ENCODE data around the gene P2RX7. TPM values are rescaled to one million over a fixed set of nuclear protein-coding genes. Genes with fewer than 3 reads are reported as not detected.

P2RX7 gene
- total and polyA plus RNA-seq, 8 donors = 1.5 to 25.6 (median 2.1) TPM

DNA sequence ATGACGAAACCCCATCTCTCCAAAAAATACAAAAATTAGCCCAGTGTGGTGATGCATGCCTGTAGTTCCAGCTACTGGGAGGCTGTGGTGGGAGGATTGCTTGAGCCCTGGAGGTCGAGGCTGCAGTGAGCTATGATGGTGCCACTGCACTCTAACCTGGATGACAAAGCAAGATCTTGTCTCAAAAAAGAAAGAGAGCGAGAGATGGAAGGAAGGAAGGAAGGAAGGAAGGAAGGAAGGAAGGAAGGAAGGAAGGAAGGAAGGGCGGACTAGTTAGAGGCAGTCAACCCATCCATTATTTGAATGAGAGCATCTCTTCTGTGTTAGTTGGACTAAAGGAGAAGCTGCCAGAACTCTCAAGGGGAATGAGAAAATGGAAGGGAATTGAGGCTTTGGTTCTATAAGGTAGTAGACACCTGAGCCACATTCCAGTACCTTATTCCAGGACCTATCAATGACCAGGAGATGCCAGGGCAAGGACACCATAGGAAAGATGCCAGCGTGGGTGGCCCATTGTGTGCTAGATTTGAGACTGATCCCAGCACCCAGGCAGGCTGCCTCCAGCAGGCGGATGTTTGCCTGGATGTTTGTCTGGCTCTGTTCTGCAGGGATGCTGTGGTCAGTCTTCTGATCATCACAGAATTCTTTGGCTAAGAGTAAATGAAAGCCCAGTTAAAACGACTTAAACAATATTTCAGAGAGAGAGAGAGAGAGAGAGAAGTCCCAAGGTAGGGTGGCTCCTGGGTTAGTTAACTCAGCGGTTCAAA lies 11.5 kb upstream of the P2RX7 start:
- intact Hi-C loops (cut with DNase I) = no loop called here
- Histone ChIP-seq H3K36me3 (no peaks in the 10 kb centered on the region), H3K27ac (no peak overlapping the region), H3K27me3 (no peaks in the 10 kb centered on the region), H3K9me3 (no peaks in the 10 kb centered on the region), H3K4me1 (no peaks in the 10 kb centered on the region), H3K4me3 (no peak overlapping the region)
- TF ChIP-seq, protein P1, sequence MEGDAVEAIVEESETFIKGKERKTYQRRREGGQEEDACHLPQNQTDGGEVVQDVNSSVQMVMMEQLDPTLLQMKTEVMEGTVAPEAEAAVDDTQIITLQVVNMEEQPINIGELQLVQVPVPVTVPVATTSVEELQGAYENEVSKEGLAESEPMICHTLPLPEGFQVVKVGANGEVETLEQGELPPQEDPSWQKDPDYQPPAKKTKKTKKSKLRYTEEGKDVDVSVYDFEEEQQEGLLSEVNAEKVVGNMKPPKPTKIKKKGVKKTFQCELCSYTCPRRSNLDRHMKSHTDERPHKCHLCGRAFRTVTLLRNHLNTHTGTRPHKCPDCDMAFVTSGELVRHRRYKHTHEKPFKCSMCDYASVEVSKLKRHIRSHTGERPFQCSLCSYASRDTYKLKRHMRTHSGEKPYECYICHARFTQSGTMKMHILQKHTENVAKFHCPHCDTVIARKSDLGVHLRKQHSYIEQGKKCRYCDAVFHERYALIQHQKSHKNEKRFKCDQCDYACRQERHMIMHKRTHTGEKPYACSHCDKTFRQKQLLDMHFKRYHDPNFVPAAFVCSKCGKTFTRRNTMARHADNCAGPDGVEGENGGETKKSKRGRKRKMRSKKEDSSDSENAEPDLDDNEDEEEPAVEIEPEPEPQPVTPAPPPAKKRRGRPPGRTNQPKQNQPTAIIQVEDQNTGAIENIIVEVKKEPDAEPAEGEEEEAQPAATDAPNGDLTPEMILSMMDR (IDR thresholded peaks at IDR 0.05) = no peak
- peak in 1 of 4 donors; percentile 19 for DNase-seq
- no peak for ATAC-seq

DNA sequence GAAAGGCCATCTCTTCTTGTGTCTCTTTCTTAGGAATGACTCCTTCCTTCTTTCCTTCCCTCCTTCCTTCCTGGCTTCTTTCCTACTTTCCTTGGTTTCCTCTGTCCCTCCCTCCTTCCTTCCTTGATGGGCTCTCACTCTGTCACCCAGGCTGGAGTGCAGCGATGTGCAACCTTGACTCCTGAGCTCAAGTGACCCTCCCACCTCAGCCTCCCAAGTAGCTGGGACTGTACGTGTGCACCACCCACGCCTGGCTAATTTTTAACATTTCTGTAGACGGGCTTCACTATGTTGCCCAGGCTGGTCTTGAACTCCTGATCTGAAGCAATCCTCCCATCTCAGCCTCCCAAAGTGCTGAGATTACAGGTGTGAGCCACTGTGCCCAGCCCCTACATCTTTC lies 10.9 kb upstream of the P2RX7 start:
- TF ChIP-seq, protein P1 (IDR thresholded peaks at IDR 0.05) = no peak
- intact Hi-C loops (cut with DNase I) = no loop called here
- Histone ChIP-seq H3K9me3 (no peaks in the 10 kb centered on the region), H3K27ac (no peak overlapping the region), H3K36me3 (no peaks in the 10 kb centered on the region), H3K4me3 (no peak overlapping the region), H3K27me3 (no peaks in the 10 kb centered on the region), H3K4me1 (no peaks in the 10 kb centered on the region)
- DNase-seq (peak in 1 of 4 donors; percentile 1), ATAC-seq (no peak)

DNA sequence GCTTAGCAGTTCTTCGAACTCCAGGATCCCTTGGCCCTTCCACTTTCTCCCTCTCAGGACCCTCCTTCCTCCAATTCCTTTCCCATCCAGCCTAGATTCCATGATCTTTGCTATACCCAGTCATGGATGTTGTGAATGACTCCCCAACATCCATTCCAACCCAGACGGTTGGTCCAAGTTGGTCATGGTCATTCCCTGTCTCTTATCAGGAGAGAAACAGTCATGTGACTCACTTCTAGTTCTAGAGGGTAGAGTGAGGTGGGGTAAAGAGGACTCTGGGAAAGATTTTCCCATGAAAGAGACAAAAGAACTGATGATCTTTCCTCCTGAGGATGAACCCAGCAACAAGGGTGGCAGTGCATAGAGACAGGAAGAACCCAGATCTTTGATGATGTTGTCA lies 9.2 kb upstream of the P2RX7 start:
- TF ChIP-seq, protein P1 (IDR thresholded peaks at IDR 0.05) = no peak
- no peak overlapping the region for H3K27ac ChIP-seq
- no peaks in the 10 kb centered on the region for H3K36me3 ChIP-seq
- intact Hi-C loops (cut with DNase I) = no loop called here
- no peak for ATAC-seq
- no peaks in the 10 kb centered on the region for H3K27me3 ChIP-seq
- no peak overlapping the region for H3K4me3 ChIP-seq
- peaks cover 0 to 13% of the 10 kb centered on the region in 2 donors for H3K4me1 ChIP-seq
- no peaks in the 10 kb centered on the region for H3K9me3 ChIP-seq
- DNase-seq = no peak

DNA sequence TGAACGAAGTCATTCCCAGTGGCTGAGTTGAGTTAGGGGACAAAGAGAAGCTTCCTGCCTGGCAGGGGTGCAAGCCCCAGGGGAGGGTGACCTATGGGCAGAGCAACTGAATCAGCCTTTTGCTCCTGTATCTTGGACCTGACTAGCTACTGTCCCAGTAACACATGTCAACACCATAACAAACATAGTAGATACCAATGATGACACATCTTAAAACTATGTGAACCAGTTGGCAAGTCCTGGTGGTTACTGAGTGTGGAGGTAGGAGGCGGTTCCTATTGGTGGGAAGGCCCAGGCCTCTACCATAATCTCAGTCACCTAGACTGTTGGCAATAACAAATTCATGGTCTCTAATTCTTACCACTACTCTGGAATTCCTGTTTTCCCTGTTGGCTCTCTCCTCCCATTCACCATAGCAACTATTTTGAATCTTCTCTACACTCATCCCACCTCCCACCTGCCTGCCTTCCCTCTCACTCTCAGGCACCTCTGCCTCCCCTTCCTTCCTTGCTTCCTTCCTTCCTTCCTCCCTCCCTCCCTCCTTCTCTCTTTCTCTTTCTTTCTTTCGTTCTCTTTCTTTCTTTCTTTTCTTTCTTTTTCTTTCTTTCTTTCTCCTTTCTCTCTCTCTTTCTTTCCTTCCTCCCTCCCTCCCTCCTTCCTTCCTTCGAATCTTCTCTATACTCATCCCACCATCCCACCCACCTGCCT lies 8.1 kb upstream of the P2RX7 start:
- no peak overlapping the region for H3K4me3 ChIP-seq
- no peaks in the 10 kb centered on the region for H3K9me3 ChIP-seq
- H3K27ac ChIP-seq = no peak overlapping the region
- intact Hi-C loops (cut with DNase I) = no loop called here
- ATAC-seq (peak; percentile 36), DNase-seq (no peak)
- no peaks in the 10 kb centered on the region for H3K27me3 ChIP-seq
- H3K36me3 ChIP-seq = no peaks in the 10 kb centered on the region
- peaks cover 5 to 24% of the 10 kb centered on the region in 2 donors for H3K4me1 ChIP-seq
- TF ChIP-seq, protein P1 (IDR thresholded peaks at IDR 0.05) = no peak

DNA sequence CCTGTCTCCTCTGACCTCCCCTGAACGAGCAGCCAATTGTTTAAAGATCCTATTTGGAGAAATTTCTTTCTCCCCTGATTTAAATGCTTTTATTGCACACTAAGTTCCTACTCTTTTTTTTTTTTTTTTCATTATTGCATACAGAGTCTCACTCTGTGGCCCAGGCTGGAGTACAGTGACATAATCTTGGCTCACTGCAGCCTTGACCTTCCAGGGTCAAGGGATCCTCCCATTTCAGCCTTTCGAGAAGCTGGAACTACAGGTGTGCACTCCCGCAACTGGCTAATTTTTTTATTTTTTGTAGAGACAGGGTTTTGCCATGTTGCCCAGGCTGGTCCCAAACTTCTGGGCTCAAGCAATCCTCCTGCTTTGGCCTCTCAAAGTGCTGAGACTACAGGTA lies 5.2 kb upstream of the P2RX7 start:
- TF ChIP-seq, protein P1 (IDR thresholded peaks at IDR 0.05) = no peak
- Histone ChIP-seq H3K27me3 (no peaks in the 10 kb centered on the region), H3K4me3 (no peak overlapping the region), H3K9me3 (no peaks in the 10 kb centered on the region), H3K4me1 (peaks cover 7 to 44% of the 10 kb centered on the region in 2 donors), H3K36me3 (no peaks in the 10 kb centered on the region), H3K27ac (no peak overlapping the region)
- DNase-seq = no peak
- no peak for ATAC-seq
- intact Hi-C loops (cut with DNase I) = no loop called here

Data from left lung (tissue), 10 donors.